KOPT-K1 (cell line): ENCODE measurements around the gene USP44.
A peak's percentile ranks its signal among the peaks of the same experiment; 100 is the strongest.
"Not testable (repeated sequence)": the region's sequence is repeated elsewhere in the genome, so short reads cannot be mapped to it uniquely, and the experiment has no call there.

Source experiments
- H3K27ac ChIP-seq: fragments of 200-600 bp; sonication (generic); 2 replicates; pipeline ENCODE4 v1.5.1; 2016; ENCODE audit warnings: antibody characterized with exemption, mild to moderate bottlenecking, low read depth, low read length; ENCODE audit not compliant: poor library complexity, severe bottlenecking
- H3K36me3 ChIP-seq: fragments of 200-600 bp; sonication (generic); 2 replicates; pipeline ENCODE4 v1.5.1; 2017; ENCODE audit warnings: antibody characterized with exemption, mild to moderate bottlenecking, low read length, moderate library complexity; ENCODE audit not compliant: insufficient read depth
- H3K9me3 ChIP-seq: fragments of 200-600 bp; sonication (generic); 2 replicates; pipeline ENCODE4 v1.5.1; 2017; ENCODE audit warnings: antibody characterized with exemption, low read length, mild to moderate bottlenecking; ENCODE audit not compliant: insufficient read depth, poor library complexity, severe bottlenecking

USP44 gene

DNA sequence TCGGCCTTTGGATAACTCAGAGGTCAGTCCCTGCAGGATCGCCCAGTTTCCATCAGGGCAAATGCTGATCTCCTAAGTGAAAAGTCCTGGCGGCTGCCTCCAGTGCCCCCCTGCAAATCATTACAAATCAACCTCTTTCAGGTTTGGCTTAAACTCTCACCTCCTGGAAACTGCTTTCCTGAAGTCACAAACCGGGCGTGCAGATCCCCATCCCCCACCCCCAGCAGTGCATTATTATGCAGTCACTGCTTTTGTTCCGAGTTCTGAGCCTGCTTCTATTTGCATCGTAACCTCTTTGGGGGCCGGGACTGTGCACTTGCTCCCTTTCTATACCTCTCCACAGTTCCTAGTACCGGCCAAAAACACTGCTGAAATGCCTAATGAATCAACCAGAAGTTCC lies at the start of gene USP44:
Gene USP44 (minus strand): TSS at position 172 of the 400 bp plus-strand sequence. CDS start 17,220 bp downstream, outside the sequence.
- peaks cover 8% of the 10 kb centered on the region for H3K9me3 ChIP-seq
- H3K36me3 ChIP-seq, result no peaks in the 10 kb centered on the region
- peak within 1 kb of the TSS; percentile 91 for H3K27ac ChIP-seq

- Histone ChIP-seq H3K9me3 (no peaks in the 10 kb centered on the region), H3K27ac (no peak overlapping the region), H3K36me3 (no peaks in the 10 kb centered on the region)
These were observed 49.3 kb upstream of the USP44 start for GRCh38 chr12:95600567-95600966.

GRCh38 chr12:95599880-95600279 lies 48.6 kb upstream of the USP44 start:
- Histone ChIP-seq H3K36me3 (no peaks in the 10 kb centered on the region), H3K9me3 (no peaks in the 10 kb centered on the region), H3K27ac (no peak overlapping the region)

GRCh38 chr12:95594136-95594535 lies 42.9 kb upstream of the USP44 start:
- Histone ChIP-seq H3K36me3 (no peaks in the 10 kb centered on the region), H3K27ac (no peak overlapping the region), H3K9me3 (no peaks in the 10 kb centered on the region)

GRCh38 chr12:95593266-95593871 lies 42.1 kb upstream of the USP44 start:
- H3K36me3 ChIP-seq, result no peaks in the 10 kb centered on the region
- no peak overlapping the region for H3K27ac ChIP-seq
- no peaks in the 10 kb centered on the region for H3K9me3 ChIP-seq

- Histone ChIP-seq H3K27ac (no peak overlapping the region), H3K36me3 (no peaks in the 10 kb centered on the region), H3K9me3 (no peaks in the 10 kb centered on the region)
These were observed 40.5 kb upstream of the USP44 start for GRCh38 chr12:95591731-95592130.

GRCh38 chr12:95590775-95591174 lies 39.5 kb upstream of the USP44 start:
- Histone ChIP-seq H3K9me3 (no peaks in the 10 kb centered on the region), H3K27ac (no peak overlapping the region), H3K36me3 (no peaks in the 10 kb centered on the region)

DNA sequence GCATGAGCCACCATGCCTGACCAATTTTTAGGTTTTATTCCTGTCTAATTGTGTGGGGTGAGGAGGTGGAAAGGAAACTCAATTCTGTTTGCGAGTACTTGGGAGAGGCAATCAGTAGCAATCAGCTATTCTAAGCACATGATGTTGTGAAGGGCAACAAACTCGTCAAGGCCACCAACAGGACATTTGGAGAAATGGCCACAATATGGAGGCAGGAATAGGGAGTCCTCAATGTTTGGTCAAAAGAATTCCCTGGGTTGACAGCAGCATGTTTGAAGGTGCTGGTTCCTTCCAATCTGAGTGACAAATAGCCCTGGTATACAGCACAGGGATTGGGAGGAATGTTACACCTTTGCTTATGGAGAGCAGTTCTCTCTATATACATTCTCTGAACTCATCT lies 32.7 kb upstream of the USP44 start:
- no peaks in the 10 kb centered on the region for H3K9me3 ChIP-seq
- H3K27ac ChIP-seq, result no peak overlapping the region
- no peaks in the 10 kb centered on the region for H3K36me3 ChIP-seq

DNA sequence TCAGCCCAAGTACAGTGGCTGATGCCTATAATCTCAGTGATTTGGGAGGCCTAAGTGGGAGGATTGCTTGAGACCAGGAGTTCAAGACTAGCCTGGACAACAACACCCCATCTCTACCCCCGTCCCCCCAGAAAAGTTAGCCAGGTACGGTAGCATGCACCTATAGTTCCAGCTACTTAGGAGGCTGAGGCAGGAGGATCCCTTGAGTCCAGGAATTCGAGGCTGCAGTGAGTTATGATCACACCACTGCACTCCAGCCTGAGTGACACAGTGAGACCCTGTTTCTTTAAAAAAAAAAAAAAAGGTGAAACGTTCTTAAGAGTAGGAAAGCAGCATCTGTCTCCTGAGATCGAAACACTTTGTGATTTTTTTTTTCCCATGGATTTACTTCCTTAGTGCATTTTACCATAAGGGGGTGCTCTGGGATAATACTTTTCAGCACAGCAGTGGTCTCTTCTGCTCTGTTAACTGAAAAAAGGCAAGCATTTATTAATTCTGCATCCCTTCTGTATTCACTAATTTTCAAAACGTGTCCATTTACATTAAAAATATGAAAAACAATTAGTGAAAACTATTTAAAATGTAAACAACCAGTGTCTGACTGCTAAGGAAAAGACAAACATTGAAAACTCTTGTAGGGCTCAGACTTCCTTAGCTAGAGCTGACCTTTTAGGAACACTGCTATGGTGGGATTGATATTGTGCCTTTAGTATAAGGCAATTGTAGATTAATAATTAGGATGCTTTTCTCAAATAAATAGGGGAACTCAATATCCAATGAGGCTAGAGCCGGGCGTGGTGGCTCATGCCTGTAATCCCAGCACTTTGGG lies 31.2 kb upstream of the USP44 start:
- no peaks in the 10 kb centered on the region for H3K9me3 ChIP-seq
- H3K27ac ChIP-seq, result no peak overlapping the region
- no peaks in the 10 kb centered on the region for H3K36me3 ChIP-seq

DNA sequence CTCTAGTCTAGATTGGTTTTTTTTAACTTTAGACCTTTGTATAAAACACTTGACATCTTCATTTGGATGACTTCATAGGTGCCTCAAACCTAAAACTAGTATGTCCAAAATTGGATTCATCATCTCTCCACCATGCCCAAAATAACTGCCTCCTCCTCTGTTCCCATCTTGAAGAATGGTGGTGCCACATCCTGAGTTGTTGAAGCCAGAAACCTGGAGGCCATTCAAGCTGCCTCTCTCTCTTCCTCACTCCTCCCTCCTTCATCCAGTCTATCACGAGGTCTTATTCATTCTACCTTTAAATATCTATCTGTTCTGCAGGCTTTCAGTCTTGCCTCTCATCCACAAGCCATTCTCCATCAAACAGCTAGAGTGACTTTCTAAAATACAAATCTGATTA lies 26.5 kb upstream of the USP44 start:
- Histone ChIP-seq H3K36me3 (no peaks in the 10 kb centered on the region), H3K27ac (no peak overlapping the region), H3K9me3 (no peaks in the 10 kb centered on the region)

DNA sequence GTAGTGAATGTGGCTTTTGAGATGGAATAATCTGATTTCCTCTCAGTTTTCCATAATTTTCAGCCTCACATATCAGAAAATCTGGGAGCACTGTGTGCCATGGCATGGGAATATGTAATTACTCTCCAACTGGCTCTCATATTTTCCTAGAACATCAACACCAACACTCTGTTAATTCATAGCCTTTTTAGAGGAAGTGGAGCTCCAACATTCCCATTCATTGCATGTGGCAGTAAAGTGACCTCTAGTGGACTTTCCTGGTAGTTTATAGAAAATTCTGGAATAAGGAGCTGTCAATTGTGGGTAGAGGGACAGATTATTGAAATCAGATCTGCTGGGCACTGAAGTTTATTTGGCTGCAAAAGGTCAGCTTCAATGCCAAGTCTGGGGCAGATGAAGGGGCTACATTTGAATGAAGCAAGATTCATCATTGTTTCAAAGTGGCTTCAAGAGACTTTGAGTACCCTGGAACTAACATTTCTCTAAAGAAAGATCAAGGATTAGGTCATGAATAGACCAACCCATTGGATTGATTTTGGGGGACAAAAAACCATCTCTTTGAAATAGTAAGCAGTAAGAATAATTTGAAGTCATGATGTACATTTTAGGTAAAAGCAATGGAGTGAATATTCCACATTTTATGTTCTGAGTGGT lies 23.6 kb upstream of the USP44 start:
- Histone ChIP-seq H3K36me3 (no peaks in the 10 kb centered on the region), H3K27ac (no peak overlapping the region), H3K9me3 (no peaks in the 10 kb centered on the region)

- H3K27ac ChIP-seq, result no peak overlapping the region
- no peaks in the 10 kb centered on the region for H3K36me3 ChIP-seq
- H3K9me3 ChIP-seq, result no peaks in the 10 kb centered on the region
These were observed 22.8 kb upstream of the USP44 start for GRCh38 chr12:95573951-95574576.

DNA sequence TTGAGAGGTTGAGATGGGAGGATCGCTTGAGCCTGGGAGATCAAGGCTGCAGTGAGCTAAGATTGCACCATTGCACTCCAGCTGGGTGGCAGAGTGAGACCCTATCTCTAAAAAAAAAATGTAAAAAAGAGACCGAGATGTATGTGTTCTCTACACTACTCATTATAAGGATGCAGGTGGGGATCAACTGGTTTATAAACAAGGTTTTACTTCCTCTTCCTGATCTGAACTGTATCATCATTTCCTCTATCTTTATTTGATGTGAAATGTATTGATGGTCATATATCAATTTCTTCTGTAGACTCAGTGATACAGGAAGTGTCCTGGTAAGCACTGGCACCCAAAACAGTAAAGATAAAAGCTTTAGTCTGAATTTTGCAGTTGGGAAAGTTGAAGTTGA lies 20.1 kb upstream of the USP44 start:
- H3K27ac ChIP-seq, result no peak overlapping the region
- H3K36me3 ChIP-seq, result no peaks in the 10 kb centered on the region
- H3K9me3 ChIP-seq, result no peaks in the 10 kb centered on the region

GRCh38 chr12:95568045-95568444 lies 16.8 kb upstream of the USP44 start:
- H3K36me3 ChIP-seq, H3K27ac ChIP-seq, H3K9me3 ChIP-seq: not testable (repeated sequence)

DNA sequence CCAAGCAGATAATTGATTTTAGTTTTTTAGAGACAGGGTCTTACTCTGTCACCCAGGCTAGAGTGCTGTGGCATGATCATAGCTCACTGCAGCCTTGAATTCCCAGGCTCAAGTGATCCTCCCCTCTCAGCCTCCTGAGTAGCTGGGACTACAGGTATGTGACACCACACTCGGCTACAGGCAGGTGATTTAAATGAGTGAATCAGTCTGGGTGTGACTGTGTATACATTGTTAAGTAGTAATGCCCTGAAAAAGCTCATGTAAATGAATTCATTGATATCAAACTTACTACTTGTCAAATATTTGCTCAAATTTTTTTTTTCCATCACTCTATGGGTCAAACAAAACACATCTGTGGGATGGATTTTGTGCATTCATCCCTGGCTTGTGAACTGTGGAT lies 6.3 kb upstream of the USP44 start:
- Histone ChIP-seq H3K36me3 (no peaks in the 10 kb centered on the region), H3K9me3 (no peaks in the 10 kb centered on the region), H3K27ac (no peak overlapping the region)
